Spinal cord (tissue), 10 donors: Measurements from ENCODE around the gene IGHMBP2. TPM values are rescaled to one million over a fixed set of nuclear protein-coding genes. Genes with fewer than 3 reads are reported as not detected.

ENCODE experiments used
- DNase-seq, 6 donors: peaks; one replicate each; pipeline versions ENCODE4 v3.0.0 to v3.0.0-alpha.2; 2013 to 2015; ENCODE audit warnings: low spot score in 6 of 6, low read depth in 4 of 6
- H3K27ac ChIP-seq: one replicate; pipeline ENCODE4 v1.5.1; 2013; ENCODE audit warnings: low read depth, low read length, control low read depth
- H3K27me3 ChIP-seq: one replicate; pipeline ENCODE4 v1.6.1; 2013; ENCODE audit warnings: low read length; ENCODE audit not compliant: control insufficient read depth, insufficient read depth
- H3K36me3 ChIP-seq: one replicate; pipeline ENCODE4 v1.6.1; 2013; ENCODE audit warnings: low read length; ENCODE audit not compliant: control insufficient read depth, insufficient read depth
- H3K4me1 ChIP-seq: one replicate; pipeline ENCODE4 v1.6.1; 2013; ENCODE audit warnings: low read length; ENCODE audit not compliant: control insufficient read depth, insufficient read depth
- H3K4me3 ChIP-seq: one replicate; pipeline ENCODE4 v1.5.1; 2013; ENCODE audit warnings: low read depth, low read length, control low read depth
- H3K9me3 ChIP-seq: one replicate; pipeline ENCODE4 v1.6.1; 2013; ENCODE audit warnings: low read length; ENCODE audit not compliant: control insufficient read depth, insufficient read depth
- WGBS: methylation state at CpG from one replicate; pipeline ENCODE4 v1.1.5; 2013; ENCODE audit warnings: missing lambda C conversion rate; ENCODE audit not compliant: insufficient coverage; 5-methylcytosine and 5-hydroxymethylcytosine counted together
- polyA plus RNA-seq, 2 donors: library from polyadenylated mRNA; unstranded; fragments of 120-200 nt; gene quantifications; one replicate each; pipeline ENCODE4 v1.2.1, GENCODE V29; 2013; ENCODE audit not compliant: insufficient read length in 2 of 2
- total RNA-seq, 2 donors: library from RNA; depleted of rRNA in 1 of 2; stranded (reverse); fragments of 120-200 nt in 1 of 2; fragments of >200 nt in 1 of 2; gene quantifications; one replicate each; pipeline versions ENCODE4 v1.2.3 to v1.2.4, GENCODE V29; 2013 to 2014
- donor health status: healthy.

IGHMBP2 gene
- total and polyA plus RNA-seq, 4 donors: 11.4 to 28.1 (median 16.0) TPM

DNA sequence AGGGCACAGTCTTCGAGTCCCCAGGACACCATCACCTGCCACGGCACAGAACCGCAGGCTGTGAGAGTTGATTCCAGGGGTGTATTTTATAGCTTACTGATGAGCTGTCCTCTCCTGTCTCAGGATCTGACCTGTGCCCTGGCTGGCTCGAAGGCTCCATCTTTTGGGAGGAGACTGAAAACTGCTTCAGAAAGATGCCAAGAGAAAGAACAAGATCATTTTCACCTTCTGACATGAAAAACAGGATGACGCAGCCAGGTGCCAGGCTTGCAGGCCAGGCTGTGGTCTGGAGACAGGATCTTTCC is 74.9 kb downstream of the IGHMBP2 start:
- no peak for DNase-seq
- Histone ChIP-seq H3K9me3 (peaks cover 5% of the 10 kb centered on the region), H3K36me3 (no peaks in the 10 kb centered on the region), H3K27me3 (no peaks in the 10 kb centered on the region), H3K4me1 (peaks cover 17% of the 10 kb centered on the region), H3K4me3 (no peak overlapping the region), H3K27ac (no peak overlapping the region)
- WGBS: 73% methylated on average over 5 of the region's 5 CpGs

DNA sequence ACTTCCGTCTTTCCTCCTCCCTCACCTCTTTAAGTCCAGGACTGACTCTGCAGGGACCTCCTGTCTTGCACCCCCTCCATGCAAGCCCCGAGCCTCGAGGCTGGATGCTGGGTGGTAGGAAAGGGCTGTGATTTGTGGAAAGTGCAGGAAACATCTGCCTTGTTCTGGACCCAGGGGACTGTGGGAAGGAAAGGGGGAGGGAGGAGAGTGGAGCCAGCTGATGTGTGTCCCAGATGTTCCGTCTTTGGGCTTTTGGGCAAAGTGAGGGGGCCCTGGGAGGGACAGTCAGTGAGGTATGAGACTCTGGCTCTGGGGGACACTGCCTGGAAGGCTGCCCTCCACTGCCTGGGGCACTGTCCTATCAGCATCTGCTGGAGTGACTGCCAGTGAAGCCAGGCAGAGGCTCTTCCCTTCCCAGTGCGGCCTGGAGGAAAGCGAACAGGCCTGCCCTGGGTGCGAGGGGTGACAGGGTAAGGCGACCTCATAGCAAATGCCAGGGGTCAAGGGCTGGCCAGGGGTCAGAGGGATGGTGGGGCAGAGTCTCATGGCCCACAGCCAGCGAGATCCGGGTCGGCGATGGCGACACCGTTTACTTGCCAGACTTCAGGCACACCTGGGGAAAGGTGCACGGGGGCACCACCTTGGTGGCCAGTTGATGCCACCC is 75.4 kb downstream of the IGHMBP2 start:
- H3K36me3 ChIP-seq: no peaks in the 10 kb centered on the region
- H3K4me3 ChIP-seq: no peak overlapping the region
- peaks cover 5% of the 10 kb centered on the region for H3K9me3 ChIP-seq
- no peak overlapping the region for H3K27ac ChIP-seq
- peaks cover 17% of the 10 kb centered on the region for H3K4me1 ChIP-seq
- DNase-seq: peak in 1 of 6 donors; percentile 54
- WGBS: 86% methylated on average over 13 of the region's 15 CpGs
- H3K27me3 ChIP-seq: no peaks in the 10 kb centered on the region

DNA sequence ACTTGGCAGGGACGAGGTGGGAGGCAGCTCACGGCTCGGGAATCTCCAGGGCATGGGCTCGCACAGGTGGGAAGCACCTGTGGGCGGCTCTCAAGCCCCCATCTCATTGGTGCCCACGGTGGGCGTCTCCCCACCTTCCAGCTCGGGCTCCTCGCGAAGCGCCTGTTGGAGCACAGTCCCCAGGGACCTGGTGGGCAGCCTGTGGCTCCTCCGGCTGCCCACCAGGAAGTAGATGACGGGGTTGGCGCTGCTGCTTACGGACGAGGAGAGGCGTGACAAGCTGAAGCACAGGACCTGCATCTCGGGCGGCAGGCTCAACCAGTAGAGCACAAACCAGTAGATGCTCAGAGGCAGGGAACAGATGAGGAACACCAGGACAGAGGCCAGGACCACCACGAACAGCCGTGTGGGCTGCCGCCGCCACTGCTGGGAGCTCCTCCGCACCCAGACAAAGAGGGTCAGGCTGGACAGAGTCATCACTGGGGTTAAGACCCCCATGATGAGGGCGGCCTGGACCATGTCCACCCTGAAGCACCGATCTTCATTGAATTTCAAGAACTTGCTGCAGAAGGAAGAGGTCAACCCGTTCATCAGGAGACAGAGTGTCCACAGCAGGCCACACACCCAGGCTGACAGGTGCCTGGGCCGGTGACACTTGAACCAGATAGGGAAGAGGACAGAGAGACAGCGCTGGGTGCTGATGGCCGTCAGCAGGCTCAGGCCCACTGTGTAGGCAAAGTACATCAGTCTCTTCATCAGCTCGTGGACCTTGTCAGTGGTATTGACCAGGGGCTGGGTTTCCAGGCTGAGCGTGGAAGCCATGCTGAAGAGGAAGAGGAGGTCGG is 76.5 kb downstream of the IGHMBP2 start:
- no peaks in the 10 kb centered on the region for H3K27me3 ChIP-seq
- H3K9me3 ChIP-seq: peaks cover 5% of the 10 kb centered on the region
- 86% methylated on average over 33 of the region's 33 CpGs for WGBS
- no peak overlapping the region for H3K4me3 ChIP-seq
- peaks cover 17% of the 10 kb centered on the region for H3K4me1 ChIP-seq
- no peaks in the 10 kb centered on the region for H3K36me3 ChIP-seq
- H3K27ac ChIP-seq: no peak overlapping the region
- no peak for DNase-seq

DNA sequence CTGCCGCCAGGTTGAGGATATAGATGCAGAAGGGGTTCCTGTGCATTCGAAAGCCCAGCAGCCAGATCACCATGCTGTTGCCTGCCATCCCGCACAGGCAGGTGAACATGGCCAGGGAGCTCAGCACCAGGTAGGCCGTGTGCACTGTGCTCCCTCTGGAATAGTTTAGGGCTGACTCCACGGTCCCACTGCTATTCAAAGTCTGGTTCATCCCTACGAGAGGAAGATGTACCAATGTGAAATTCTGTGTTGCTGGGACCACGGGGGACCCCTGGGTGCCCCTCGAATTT is 77.0 kb downstream of the IGHMBP2 start, which contains the start of gene MRGPRD:
Gene MRGPRD (minus strand): TSS at position 211 of the 290 bp plus-strand sequence. CDS start 0 bp downstream, at position 211.
- no peak within 1 kb of the TSS for H3K27ac ChIP-seq
- no peaks in the 10 kb centered on the region for H3K27me3 ChIP-seq
- peaks cover 17% of the 10 kb centered on the region for H3K4me1 ChIP-seq
- no peak within 1 kb of the TSS for H3K4me3 ChIP-seq
- no peak for DNase-seq
- peaks cover 5% of the 10 kb centered on the region for H3K9me3 ChIP-seq
- 88% methylated on average over 8 of the region's 8 CpGs for WGBS
- H3K36me3 ChIP-seq: no peaks in the 10 kb centered on the region

DNA sequence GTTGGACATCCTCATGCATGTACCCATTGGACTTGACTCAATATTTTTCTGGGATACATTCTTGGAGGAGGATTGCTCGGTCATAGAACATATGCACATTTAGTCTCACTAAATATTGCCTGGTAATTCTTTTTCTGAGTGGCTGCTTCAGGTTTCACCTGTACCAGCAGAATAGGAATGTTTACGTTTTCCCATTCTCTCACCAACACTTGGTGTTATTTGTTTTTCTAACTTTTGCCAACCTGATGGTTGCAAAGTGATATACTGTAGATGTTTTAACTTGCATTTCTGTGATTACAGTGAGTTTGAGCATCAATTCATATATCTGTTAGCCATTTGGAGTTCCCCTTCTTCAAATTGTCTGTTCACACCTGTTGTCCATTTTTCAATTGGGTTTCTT is 78.4 kb downstream of the IGHMBP2 start:
- peaks cover 5% of the 10 kb centered on the region for H3K9me3 ChIP-seq
- no peaks in the 10 kb centered on the region for H3K36me3 ChIP-seq
- H3K4me1 ChIP-seq: peaks cover 17% of the 10 kb centered on the region
- H3K4me3 ChIP-seq: no peak overlapping the region
- WGBS: no CpG with 5 or more reads among the region's 2 CpGs
- H3K27me3 ChIP-seq: no peaks in the 10 kb centered on the region
- no peak overlapping the region for H3K27ac ChIP-seq
- no peak for DNase-seq

DNA sequence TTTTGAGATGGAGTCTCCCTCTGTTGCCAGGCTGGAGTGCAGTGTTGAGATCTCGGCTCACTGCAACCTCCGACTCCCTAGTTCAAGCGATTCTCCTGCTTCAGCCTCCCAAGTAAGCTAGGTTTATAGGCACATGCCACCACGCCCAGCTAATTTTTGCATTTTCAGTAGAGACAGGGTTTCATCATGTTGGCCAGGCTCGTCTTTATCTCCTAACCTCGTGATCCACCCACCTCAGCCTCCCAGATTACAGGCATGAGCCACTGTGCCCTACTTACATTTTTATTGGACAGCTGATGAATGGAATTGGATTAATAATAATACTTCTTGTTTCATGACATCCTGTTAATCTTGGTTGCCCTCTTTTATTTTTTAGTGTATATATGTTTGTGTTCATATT is 80.1 kb downstream of the IGHMBP2 start:
- no peaks in the 10 kb centered on the region for H3K27me3 ChIP-seq
- H3K4me3 ChIP-seq: no peak overlapping the region
- 91% methylated on average over 4 of the region's 6 CpGs for WGBS
- H3K4me1 ChIP-seq: peaks cover 4% of the 10 kb centered on the region
- peaks cover 5% of the 10 kb centered on the region for H3K9me3 ChIP-seq
- H3K36me3 ChIP-seq: no peaks in the 10 kb centered on the region
- H3K27ac ChIP-seq: no peak overlapping the region
- DNase-seq: no peak

DNA sequence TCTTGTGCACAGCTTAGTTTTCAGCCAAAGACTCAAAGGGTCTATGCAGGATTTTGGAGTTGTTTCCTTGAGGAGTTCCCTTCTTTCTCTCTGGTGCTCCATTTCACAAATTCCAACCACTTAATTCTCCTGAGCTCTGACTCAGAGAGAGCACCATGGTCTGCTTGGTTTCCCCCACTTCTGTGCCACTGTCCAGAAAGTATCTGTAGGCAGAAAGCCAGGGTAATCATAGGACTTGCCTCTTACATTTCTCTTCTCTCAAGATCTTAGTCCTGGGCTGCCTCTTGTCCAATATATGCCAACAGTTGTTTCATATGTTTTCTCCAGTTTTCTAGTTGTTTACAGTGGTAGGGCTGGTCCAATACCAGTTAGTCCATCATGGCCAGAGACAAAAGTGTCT is 83.5 kb downstream of the IGHMBP2 start:
- H3K4me1 ChIP-seq: no peaks in the 10 kb centered on the region
- peaks cover under 1% of the 10 kb centered on the region for H3K9me3 ChIP-seq
- no peak for DNase-seq
- no peaks in the 10 kb centered on the region for H3K36me3 ChIP-seq
- no peaks in the 10 kb centered on the region for H3K27me3 ChIP-seq
- no peak overlapping the region for H3K4me3 ChIP-seq
- H3K27ac ChIP-seq: no peak overlapping the region

DNA sequence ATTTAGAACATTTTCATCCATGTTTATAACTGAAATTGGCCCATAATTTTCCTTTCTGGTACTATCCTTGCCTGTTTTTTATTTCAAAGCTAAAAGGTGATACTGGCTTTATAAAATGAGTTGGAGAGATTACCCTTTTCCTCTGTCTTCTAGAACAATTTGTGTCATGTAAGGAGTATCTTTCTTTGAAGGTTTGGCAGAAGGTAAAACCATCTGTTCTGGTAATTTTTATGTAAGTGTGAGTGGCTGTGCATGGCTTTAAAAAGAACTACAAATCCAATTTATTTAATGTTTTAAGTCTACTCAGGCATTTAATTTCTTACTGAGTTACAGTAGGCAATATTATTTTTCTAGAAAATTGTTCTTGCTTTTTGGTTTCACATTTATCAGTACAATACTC is 84.8 kb downstream of the IGHMBP2 start:
- Histone ChIP-seq H3K36me3 (no peaks in the 10 kb centered on the region), H3K27me3 (no peaks in the 10 kb centered on the region), H3K9me3 (no peaks in the 10 kb centered on the region), H3K4me3 (no peak overlapping the region), H3K4me1 (no peaks in the 10 kb centered on the region), H3K27ac (no peak overlapping the region)
- peak in 2 of 6 donors; percentile 33 to 68 for DNase-seq
